Stimulated activated memory B cell treated with anti-CD40 and anti-IgM and Interleukin-4, amounts not matched to agents 10 μg/mL and 1 μg/mL and 100 μg/mL, for 72 hours (primary cell): Measurements from ENCODE around the gene MAP2K5.
A peak's percentile ranks its signal among the peaks of the same experiment; 100 is the strongest.

Experiments
- ATAC-seq: fragments of 150-1000 bp; cut with Tn5 transposase; 2 replicates; pipeline ENCODE4 v1.10.0; 2021
- H3K27ac Mint-ChIP-seq: one replicate; pipeline ENCODE4 v1.8.0; 2022; ENCODE audit warnings: mild to moderate bottlenecking, mixed read lengths
- H3K27me3 Mint-ChIP-seq: one replicate; pipeline ENCODE4 v1.8.0; 2022; ENCODE audit warnings: mixed read lengths
- H3K36me3 Mint-ChIP-seq: one replicate; pipeline ENCODE4 v1.8.0; 2022; ENCODE audit warnings: mixed read lengths
- H3K4me1 Mint-ChIP-seq: one replicate; pipeline ENCODE4 v1.8.0; 2022; ENCODE audit warnings: mixed read lengths
- H3K4me3 Mint-ChIP-seq: one replicate; pipeline ENCODE4 v1.8.0; 2022; ENCODE audit warnings: mild to moderate bottlenecking, moderate library complexity, mixed read lengths
- H3K9me3 Mint-ChIP-seq: one replicate; pipeline ENCODE4 v1.8.0; 2022; ENCODE audit warnings: mixed read lengths

Gene MAP2K5

GRCh38 chr15:67784856-67785430 is 242.4 kb downstream of the MAP2K5 start:
- peak overlapping the region; percentile 73 for H3K27ac Mint-ChIP-seq
- H3K4me3 Mint-ChIP-seq = no peak overlapping the region
- H3K9me3 Mint-ChIP-seq = no peaks in the 10 kb centered on the region
- peaks cover 8% of the 10 kb centered on the region for H3K36me3 Mint-ChIP-seq
- peaks cover 39% of the 10 kb centered on the region for H3K4me1 Mint-ChIP-seq
- H3K27me3 Mint-ChIP-seq = no peaks in the 10 kb centered on the region
- ATAC-seq = peak; percentile 3

GRCh38 chr15:67785431-67785830 is 242.9 kb downstream of the MAP2K5 start:
- Mint-ChIP-seq H3K27me3 (no peaks in the 10 kb centered on the region), H3K4me3 (no peak overlapping the region), H3K4me1 (peaks cover 37% of the 10 kb centered on the region), H3K27ac (peak overlapping the region; percentile 73), H3K9me3 (no peaks in the 10 kb centered on the region), H3K36me3 (peaks cover 11% of the 10 kb centered on the region)
- ATAC-seq = no peak

DNA sequence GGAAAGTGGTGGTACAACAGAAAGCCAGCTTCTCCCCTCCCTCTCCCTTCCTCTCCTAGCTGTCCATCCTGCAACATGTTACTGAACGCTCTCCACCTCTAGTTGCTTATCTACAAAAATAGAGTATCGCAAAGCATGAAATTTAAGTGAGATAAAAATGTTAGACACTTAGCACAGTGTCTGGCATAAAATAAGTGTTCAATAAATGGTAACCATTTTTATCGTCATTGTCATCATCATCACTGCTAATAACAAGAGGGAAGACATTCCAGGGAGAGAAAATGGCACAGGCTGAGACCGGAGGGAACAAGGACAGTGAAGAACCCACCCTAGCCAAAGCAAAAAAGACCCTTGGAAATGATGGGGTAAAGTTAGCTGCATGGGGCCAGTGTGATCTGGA is 244.1 kb downstream of the MAP2K5 start:
- H3K4me3 Mint-ChIP-seq = no peak overlapping the region
- no peaks in the 10 kb centered on the region for H3K27me3 Mint-ChIP-seq
- peaks cover 18% of the 10 kb centered on the region for H3K36me3 Mint-ChIP-seq
- H3K27ac Mint-ChIP-seq = peak overlapping the region; percentile 73
- H3K4me1 Mint-ChIP-seq = peaks cover 37% of the 10 kb centered on the region
- no peak for ATAC-seq
- H3K9me3 Mint-ChIP-seq = no peaks in the 10 kb centered on the region

DNA sequence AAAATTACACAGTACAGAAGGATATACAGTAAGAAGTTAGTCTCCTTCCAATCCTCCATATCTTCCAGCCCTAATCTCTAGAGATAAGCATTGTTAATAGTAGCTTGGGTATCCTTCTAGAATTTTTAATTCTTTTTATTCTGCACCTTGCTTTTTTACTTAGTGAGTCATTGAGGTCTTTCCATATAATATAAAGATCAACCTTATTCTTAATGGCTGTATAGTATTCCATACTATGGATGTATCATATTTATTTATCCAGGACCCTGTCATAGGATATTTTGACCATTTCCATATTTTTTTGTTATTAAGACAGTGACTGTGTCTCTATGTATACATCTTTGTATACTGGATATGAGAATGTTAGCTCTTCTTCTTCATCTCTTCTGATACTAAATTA is 246.5 kb downstream of the MAP2K5 start:
- H3K4me3 Mint-ChIP-seq = no peak overlapping the region
- no peak for ATAC-seq
- no peak overlapping the region for H3K27ac Mint-ChIP-seq
- peaks cover 26% of the 10 kb centered on the region for H3K4me1 Mint-ChIP-seq
- H3K9me3 Mint-ChIP-seq = no peaks in the 10 kb centered on the region
- H3K27me3 Mint-ChIP-seq = no peaks in the 10 kb centered on the region
- peaks cover 39% of the 10 kb centered on the region for H3K36me3 Mint-ChIP-seq

GRCh38 chr15:67790610-67791319 is 248.3 kb downstream of the MAP2K5 start:
- Mint-ChIP-seq H3K27me3 (no peaks in the 10 kb centered on the region), H3K4me3 (no peak overlapping the region), H3K9me3 (peaks cover 4% of the 10 kb centered on the region), H3K27ac (no peak overlapping the region), H3K4me1 (peaks cover 8% of the 10 kb centered on the region), H3K36me3 (peaks cover 54% of the 10 kb centered on the region)
- no peak for ATAC-seq

DNA sequence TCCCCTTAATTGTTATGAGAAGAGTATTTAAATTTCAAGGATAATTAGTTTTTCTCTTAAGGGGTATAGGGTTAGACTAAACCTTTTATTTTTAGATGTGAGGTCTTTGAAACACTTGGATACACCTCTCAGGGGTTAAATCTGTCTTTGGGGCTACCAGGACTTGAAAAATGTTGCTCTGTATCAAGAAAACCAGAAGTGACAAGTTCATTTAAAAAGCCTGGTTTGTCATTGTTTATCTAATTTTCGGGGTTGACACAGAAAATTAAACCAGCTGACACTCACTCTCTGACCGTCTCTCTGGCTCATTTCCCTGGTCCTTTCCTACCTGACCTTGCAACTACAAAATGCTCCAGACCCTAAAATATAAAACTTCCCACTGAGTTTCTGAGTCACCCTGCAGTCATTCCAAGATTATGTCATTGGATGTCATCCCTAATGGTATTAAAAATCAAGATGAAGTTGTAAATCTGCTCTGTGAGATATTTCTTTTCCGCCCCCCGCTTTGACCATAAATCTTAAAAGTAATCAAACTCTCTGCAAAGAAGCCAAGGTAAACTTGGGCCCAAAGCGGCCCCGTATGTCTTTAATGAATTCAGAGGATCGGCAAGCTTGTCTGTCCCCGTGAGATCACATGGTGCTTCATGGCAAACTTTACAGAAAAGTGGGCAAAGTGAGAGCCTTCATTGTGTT is 249.9 kb downstream of the MAP2K5 start:
- no peak for ATAC-seq
- no peak overlapping the region for H3K27ac Mint-ChIP-seq
- no peak overlapping the region for H3K4me3 Mint-ChIP-seq
- H3K9me3 Mint-ChIP-seq = peaks cover 4% of the 10 kb centered on the region
- peaks cover 53% of the 10 kb centered on the region for H3K36me3 Mint-ChIP-seq
- H3K27me3 Mint-ChIP-seq = no peaks in the 10 kb centered on the region
- H3K4me1 Mint-ChIP-seq = peaks cover 6% of the 10 kb centered on the region

GRCh38 chr15:67794832-67795574 is 252.5 kb downstream of the MAP2K5 start:
- H3K36me3 Mint-ChIP-seq = peaks cover 63% of the 10 kb centered on the region
- peaks cover 4% of the 10 kb centered on the region for H3K9me3 Mint-ChIP-seq
- H3K4me3 Mint-ChIP-seq = no peak overlapping the region
- no peak for ATAC-seq
- no peaks in the 10 kb centered on the region for H3K27me3 Mint-ChIP-seq
- H3K4me1 Mint-ChIP-seq = peaks cover 6% of the 10 kb centered on the region
- no peak overlapping the region for H3K27ac Mint-ChIP-seq

DNA sequence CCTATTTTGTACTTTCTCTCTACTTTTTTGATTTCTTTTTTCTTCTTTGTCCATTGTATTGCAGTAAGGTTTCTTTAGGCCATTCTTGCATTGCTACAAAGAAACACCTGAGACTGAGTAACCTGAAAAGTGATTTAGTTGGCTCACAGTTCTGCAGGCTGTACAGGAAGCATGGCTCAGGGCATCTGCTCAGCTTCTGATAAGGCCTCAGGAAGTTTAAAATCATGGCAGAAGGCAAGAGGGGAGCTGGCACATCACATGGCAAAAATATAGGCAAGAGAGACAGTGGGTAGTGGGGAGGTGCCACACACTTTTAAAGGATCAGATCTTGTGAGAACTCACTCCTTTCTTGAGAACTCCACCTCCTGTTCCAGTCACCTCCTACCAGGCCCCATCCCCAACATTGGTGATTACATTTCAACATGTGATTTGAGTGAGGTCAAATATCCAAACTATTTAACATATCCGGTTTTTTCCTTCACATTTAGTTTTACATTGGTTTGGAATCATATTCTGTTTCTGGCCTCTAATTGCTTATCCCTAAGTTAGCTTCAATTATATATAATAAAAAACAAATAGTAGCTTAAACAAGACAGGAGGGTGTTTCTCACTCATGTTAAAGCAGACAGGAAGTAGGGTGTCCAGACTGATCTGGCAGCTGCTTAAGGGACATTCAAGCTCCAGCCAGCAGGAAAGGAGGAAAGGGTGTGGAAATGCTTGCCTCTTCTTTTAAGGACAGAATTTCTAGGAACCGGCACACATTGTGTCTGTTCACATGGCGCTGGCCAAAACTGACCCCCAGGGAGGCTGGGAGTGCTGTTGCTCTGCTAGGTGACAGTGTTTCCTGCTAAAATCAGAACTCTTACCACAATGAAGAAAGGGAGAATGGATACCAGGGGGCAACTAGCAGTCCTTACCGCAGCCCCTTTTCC is 254.0 kb downstream of the MAP2K5 start:
- H3K4me1 Mint-ChIP-seq = peaks cover 6% of the 10 kb centered on the region
- no peaks in the 10 kb centered on the region for H3K27me3 Mint-ChIP-seq
- H3K4me3 Mint-ChIP-seq = no peak overlapping the region
- no peak overlapping the region for H3K27ac Mint-ChIP-seq
- peaks cover 54% of the 10 kb centered on the region for H3K36me3 Mint-ChIP-seq
- ATAC-seq = no peak
- peaks cover 4% of the 10 kb centered on the region for H3K9me3 Mint-ChIP-seq

DNA sequence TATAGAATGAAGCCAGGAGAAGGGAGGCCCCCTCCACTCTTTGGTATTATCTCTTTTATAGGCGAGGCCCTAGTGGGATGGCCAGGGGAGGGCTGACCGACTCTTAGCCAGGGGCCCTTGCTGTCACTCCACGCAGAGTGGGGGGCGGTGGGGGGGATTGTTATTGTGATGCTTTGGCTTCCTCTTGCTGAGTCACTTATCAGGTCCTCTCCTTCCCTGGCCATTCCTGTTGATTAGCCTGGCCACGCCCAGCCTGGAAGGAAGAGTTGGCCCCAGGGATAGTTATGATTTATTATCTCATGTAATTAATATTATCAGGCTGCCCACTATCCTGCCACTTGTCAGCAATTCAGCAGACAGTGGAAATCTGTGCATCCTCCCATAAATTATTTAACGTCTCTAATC is 257.3 kb downstream of the MAP2K5 start:
- H3K27ac Mint-ChIP-seq = no peak overlapping the region
- peaks cover 4% of the 10 kb centered on the region for H3K9me3 Mint-ChIP-seq
- no peaks in the 10 kb centered on the region for H3K27me3 Mint-ChIP-seq
- ATAC-seq = no peak
- H3K4me1 Mint-ChIP-seq = peaks cover 16% of the 10 kb centered on the region
- H3K4me3 Mint-ChIP-seq = no peak overlapping the region
- H3K36me3 Mint-ChIP-seq = peaks cover 36% of the 10 kb centered on the region

GRCh38 chr15:67801142-67801541 is 258.6 kb downstream of the MAP2K5 start:
- peaks cover 24% of the 10 kb centered on the region for H3K36me3 Mint-ChIP-seq
- no peaks in the 10 kb centered on the region for H3K27me3 Mint-ChIP-seq
- H3K27ac Mint-ChIP-seq = no peak overlapping the region
- H3K4me3 Mint-ChIP-seq = no peak overlapping the region
- peaks cover 13% of the 10 kb centered on the region for H3K4me1 Mint-ChIP-seq
- H3K9me3 Mint-ChIP-seq = no peaks in the 10 kb centered on the region
- no peak for ATAC-seq

DNA sequence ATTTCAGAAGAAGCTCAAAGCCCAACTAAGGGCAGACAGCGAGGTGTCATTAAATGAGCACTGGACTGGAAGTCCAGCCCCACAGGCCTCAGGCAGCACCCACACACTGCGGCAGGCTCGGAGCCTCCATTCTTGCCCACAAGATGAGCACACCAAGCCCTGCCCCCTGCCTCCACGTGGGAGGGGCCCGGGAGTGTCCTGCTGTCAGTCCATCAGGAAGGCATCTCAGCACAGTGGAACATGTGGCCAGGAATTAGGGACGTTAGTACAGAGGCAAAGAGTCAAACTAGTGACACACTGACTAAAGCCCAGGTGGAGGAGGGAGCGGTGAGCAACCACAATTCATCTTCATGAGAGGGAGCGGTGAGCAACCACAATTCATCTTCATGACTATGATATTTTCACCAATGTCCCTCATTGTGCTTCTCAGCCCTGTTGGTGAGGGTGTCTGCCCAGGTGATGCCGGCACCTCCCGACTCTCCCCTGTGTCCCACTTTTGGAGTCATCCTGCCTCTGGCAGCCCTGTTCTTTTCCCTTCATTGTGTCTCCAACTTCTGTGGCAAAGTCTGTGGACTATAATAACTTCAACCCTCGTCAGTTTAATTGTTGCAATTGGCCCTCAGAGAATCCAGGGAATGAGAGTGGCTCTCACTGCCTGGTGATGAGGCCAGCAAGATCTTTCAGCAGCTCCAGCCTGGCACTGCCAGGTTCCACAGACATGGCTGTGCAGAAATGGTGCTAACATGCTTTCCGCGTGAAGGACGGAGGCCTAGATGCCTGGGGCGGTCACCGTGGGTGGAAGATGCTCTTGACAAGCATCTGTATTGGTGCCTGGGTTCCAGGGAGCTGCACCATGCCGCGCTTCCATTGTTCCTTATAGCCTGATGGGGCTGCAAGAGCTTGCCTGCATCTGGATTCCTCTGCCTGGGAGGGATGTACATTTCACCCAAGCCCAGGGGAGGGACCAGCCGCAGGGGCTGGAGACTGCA is 259.7 kb downstream of the MAP2K5 start:
- Mint-ChIP-seq H3K4me3 (no peak overlapping the region), H3K27ac (no peak overlapping the region), H3K9me3 (no peaks in the 10 kb centered on the region), H3K4me1 (peaks cover 11% of the 10 kb centered on the region), H3K27me3 (no peaks in the 10 kb centered on the region), H3K36me3 (peaks cover 31% of the 10 kb centered on the region)
- no peak for ATAC-seq

DNA sequence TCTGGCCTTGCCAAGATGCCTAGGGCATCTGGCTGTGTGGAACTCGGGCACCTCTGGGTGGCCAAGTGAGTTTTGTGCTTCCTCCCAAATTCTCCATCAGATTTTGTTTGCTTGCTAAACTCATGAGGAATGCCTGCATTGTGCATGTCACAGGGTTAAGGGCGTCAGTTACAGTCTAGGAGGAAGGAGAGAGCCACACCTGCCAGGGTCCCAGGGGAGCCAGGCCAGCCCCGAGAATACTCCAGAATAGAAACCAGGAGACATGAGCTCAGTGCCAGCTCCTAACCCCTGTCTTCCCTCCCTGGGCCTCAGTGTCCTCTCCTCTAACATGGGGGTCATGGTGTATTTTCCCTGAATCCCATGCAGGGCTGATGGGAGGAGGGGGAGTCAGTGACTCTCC is 260.8 kb downstream of the MAP2K5 start:
- H3K9me3 Mint-ChIP-seq = no peaks in the 10 kb centered on the region
- H3K4me1 Mint-ChIP-seq = peaks cover 11% of the 10 kb centered on the region
- H3K4me3 Mint-ChIP-seq = no peak overlapping the region
- no peak overlapping the region for H3K27ac Mint-ChIP-seq
- H3K27me3 Mint-ChIP-seq = no peaks in the 10 kb centered on the region
- peaks cover 31% of the 10 kb centered on the region for H3K36me3 Mint-ChIP-seq
- ATAC-seq = no peak

GRCh38 chr15:67803996-67804843 is 261.7 kb downstream of the MAP2K5 start:
- Mint-ChIP-seq H3K27me3 (no peaks in the 10 kb centered on the region), H3K4me3 (no peak overlapping the region), H3K36me3 (peaks cover 36% of the 10 kb centered on the region), H3K4me1 (peaks cover 11% of the 10 kb centered on the region), H3K27ac (no peak overlapping the region), H3K9me3 (no peaks in the 10 kb centered on the region)
- ATAC-seq = no peak
